ENCODE results near the gene SYCP2L. TPM values are rescaled to one million over a fixed set of nuclear protein-coding genes. Genes with fewer than 3 reads are reported as not detected.

SYCP2L gene
- total and polyA plus RNA-seq, 2 of the 8 experiments (the other 6 are each of a cell fraction or from before 2014, with no cell fraction given) = 1.7 to 4.2 TPM

GRCh38 chr6:10954590-10955010 is 67.7 kb downstream of the SYCP2L start (continued):
- TF ChIP-seq CEBPB (IDR thresholded peaks at IDR 0.05; ENCODE audit: low read depth, low read length) (no peak), EP300 (IDR thresholded peaks at IDR 0.05; ENCODE audit: borderline replicate concordance in 1 of 2, low read depth in 2 of 2, low read length in 2 of 2) (no peak), YY1 (IDR thresholded peaks at IDR 0.05; ENCODE audit: low read depth, low read length) (peak; percentile 94), ZNF274 (IDR thresholded peaks at IDR 0.05; ENCODE audit: borderline replicate concordance, extremely low read depth, low read length) (no peak), JUND (IDR thresholded peaks at IDR 0.05; ENCODE audit: low read length) (peak; percentile 59), RAD21 (IDR thresholded peaks at IDR 0.05 in 1 of 2, conservative IDR thresholded peaks at IDR 0.05 in 1 of 2; ENCODE audit: low read depth in 2 of 2, low read length in 2 of 2) (peak; percentile 85 to 87), USF2 (IDR thresholded peaks at IDR 0.05; ENCODE audit: low read length) (0 out of 2 replicates have a peak, but pooled peaks have one; percentile 2), NRF1 (IDR thresholded peaks at IDR 0.05; ENCODE audit: low read depth, low read length) (no peak), RBBP5 (IDR thresholded peaks at IDR 0.05; ENCODE audit: borderline replicate concordance, low read depth, low read length) (no peak), RFX5 (IDR thresholded peaks at IDR 0.05; ENCODE audit: borderline replicate concordance, low read depth, low read length) (peak; percentile 11; the same call in 1 of the 2 replicates), RNF2 (IDR thresholded peaks at IDR 0.05; ENCODE audit: borderline replicate concordance, low read depth, low read length, missing control alignments, poor library complexity, severe bottlenecking) (no peak)
- TF ChIP-seq, protein P1, sequence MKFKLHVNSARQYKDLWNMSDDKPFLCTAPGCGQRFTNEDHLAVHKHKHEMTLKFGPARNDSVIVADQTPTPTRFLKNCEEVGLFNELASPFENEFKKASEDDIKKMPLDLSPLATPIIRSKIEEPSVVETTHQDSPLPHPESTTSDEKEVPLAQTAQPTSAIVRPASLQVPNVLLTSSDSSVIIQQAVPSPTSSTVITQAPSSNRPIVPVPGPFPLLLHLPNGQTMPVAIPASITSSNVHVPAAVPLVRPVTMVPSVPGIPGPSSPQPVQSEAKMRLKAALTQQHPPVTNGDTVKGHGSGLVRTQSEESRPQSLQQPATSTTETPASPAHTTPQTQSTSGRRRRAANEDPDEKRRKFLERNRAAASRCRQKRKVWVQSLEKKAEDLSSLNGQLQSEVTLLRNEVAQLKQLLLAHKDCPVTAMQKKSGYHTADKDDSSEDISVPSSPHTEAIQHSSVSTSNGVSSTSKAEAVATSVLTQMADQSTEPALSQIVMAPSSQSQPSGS (IDR thresholded peaks at IDR 0.05; ENCODE audit: low read length) = peak; percentile 96
